WERI-Rb-1 (cell line): ENCODE results near the gene FRMPD1.
A peak's percentile ranks its signal among the peaks of the same experiment; 100 is the strongest.

ENCODE experiments used
- DNase-seq: peaks from one replicate; pipeline ENCODE4 v3.0.0-alpha.2; 2020
- H3K27ac ChIP-seq: fragments of 250-450 bp; sonication (Bioruptor Pico); 2 replicates; pipeline ENCODE4 v1.5.1; 2020; ENCODE audit warnings: mild to moderate bottlenecking, moderate library complexity
- H3K27me3 ChIP-seq: fragments of 250-450 bp; sonication (Bioruptor Pico); 2 replicates; pipeline ENCODE4 v1.5.1; 2021; ENCODE audit warnings: mild to moderate bottlenecking, low read depth, moderate library complexity; ENCODE audit not compliant: insufficient read depth, severe bottlenecking
- H3K36me3 ChIP-seq: fragments of 250-450 bp; sonication (Bioruptor Pico); 2 replicates; pipeline ENCODE4 v1.5.1; 2020; ENCODE audit warnings: mild to moderate bottlenecking, moderate library complexity
- H3K4me3 ChIP-seq: 2 replicates; pipeline ENCODE4 v1.5.1; 2011; ENCODE audit warnings: low read depth, mild to moderate bottlenecking, control low read depth, low read length
- H3K9me3 ChIP-seq: fragments of 250-450 bp; sonication (Bioruptor Pico); 2 replicates; pipeline ENCODE4 v1.5.1; 2021; ENCODE audit warnings: mild to moderate bottlenecking, moderate library complexity; ENCODE audit not compliant: severe bottlenecking
- CTCF ChIP-seq: IDR thresholded peaks from 2 replicates; pipeline ENCODE4 v1.5.1; 2011; ENCODE audit warnings: low read depth, mild to moderate bottlenecking, control low read depth, inconsistent platforms, low read length

FRMPD1 gene

GRCh38 chr9:37784616-37785483 lies 134.1 kb downstream of the FRMPD1 start, which contains the start of gene EXOSC3:
TSS of gene EXOSC3 (minus strand) at chr9:37785064. CDS start at chr9:37785044, 20 bp downstream.
- no peaks in the 10 kb centered on the region for H3K27me3 ChIP-seq
- H3K36me3 ChIP-seq, result peaks cover 40% of the 10 kb centered on the region
- no peaks in the 10 kb centered on the region for H3K9me3 ChIP-seq
- peak within 1 kb of the TSS; percentile 82 for H3K27ac ChIP-seq
- peak within 1 kb of the TSS; percentile 74 for H3K4me3 ChIP-seq
- peak; percentile 91 for DNase-seq
- TF ChIP-seq CTCF, result peak; percentile 26; the same call in 1 of the 2 replicates

GRCh38 chr9:37787059-37787458 lies 136.3 kb downstream of the FRMPD1 start:
- no peaks in the 10 kb centered on the region for H3K27me3 ChIP-seq
- no peak for TF ChIP-seq CTCF
- no peaks in the 10 kb centered on the region for H3K9me3 ChIP-seq
- H3K4me3 ChIP-seq, result no peak overlapping the region
- no peak for DNase-seq
- H3K36me3 ChIP-seq, result peaks cover 18% of the 10 kb centered on the region
- no peak overlapping the region for H3K27ac ChIP-seq

- Histone ChIP-seq H3K4me3 (no peak overlapping the region), H3K36me3 (peaks cover 5% of the 10 kb centered on the region), H3K27ac (no peak overlapping the region), H3K27me3 (no peaks in the 10 kb centered on the region), H3K9me3 (no peaks in the 10 kb centered on the region)
- DNase-seq, result no peak
- no peak for TF ChIP-seq CTCF
These were observed 137.6 kb downstream of the FRMPD1 start for GRCh38 chr9:37788332-37788731.

GRCh38 chr9:37790096-37790495 lies 139.3 kb downstream of the FRMPD1 start:
- no peak overlapping the region for H3K27ac ChIP-seq
- H3K36me3 ChIP-seq, result no peaks in the 10 kb centered on the region
- no peaks in the 10 kb centered on the region for H3K27me3 ChIP-seq
- no peak for TF ChIP-seq CTCF
- DNase-seq, result no peak
- no peaks in the 10 kb centered on the region for H3K9me3 ChIP-seq
- no peak overlapping the region for H3K4me3 ChIP-seq

GRCh38 chr9:37792122-37792521 lies 141.4 kb downstream of the FRMPD1 start:
- DNase-seq, result no peak
- Histone ChIP-seq H3K36me3 (no peaks in the 10 kb centered on the region), H3K9me3 (no peaks in the 10 kb centered on the region), H3K27ac (no peak overlapping the region), H3K27me3 (no peaks in the 10 kb centered on the region), H3K4me3 (no peak overlapping the region)
- no peak for TF ChIP-seq CTCF

- no peak overlapping the region for H3K4me3 ChIP-seq
- H3K27ac ChIP-seq, result no peak overlapping the region
- no peaks in the 10 kb centered on the region for H3K9me3 ChIP-seq
- no peak for TF ChIP-seq CTCF
- H3K27me3 ChIP-seq, result no peaks in the 10 kb centered on the region
- no peaks in the 10 kb centered on the region; the same call in 1 of the 2 replicates for H3K36me3 ChIP-seq
- DNase-seq, result no peak
These were observed 145.5 kb downstream of the FRMPD1 start for GRCh38 chr9:37796232-37796631.
